HFFc6 (cell line): Measurements from ENCODE around the gene DDX3X. TPM values are rescaled to one million over a fixed set of nuclear protein-coding genes. Genes with fewer than 3 reads are reported as not detected.

Experiments
- DNase-seq: peaks from one replicate; pipeline ENCODE4 v3.0.0-alpha.2; 2018
- H3K27ac Mint-ChIP-seq: 2 replicates; pipeline ENCODE4 v1.8.0; 2020; ENCODE audit warnings: mild to moderate bottlenecking, mixed read lengths
- H3K27me3 Mint-ChIP-seq: 2 replicates; pipeline ENCODE4 v1.8.0; 2021; ENCODE audit warnings: mild to moderate bottlenecking, moderate library complexity, mixed read lengths; ENCODE audit not compliant: insufficient read depth
- H3K36me3 Mint-ChIP-seq: 2 replicates; pipeline ENCODE4 v1.8.0; 2021; ENCODE audit warnings: low read depth, mixed read lengths
- H3K4me1 Mint-ChIP-seq: 2 replicates; pipeline ENCODE4 v1.8.0; 2020; ENCODE audit warnings: low read depth, mixed read lengths
- H3K4me3 Mint-ChIP-seq: 2 replicates; pipeline ENCODE4 v1.8.0; 2020; ENCODE audit warnings: mild to moderate bottlenecking, moderate library complexity, mixed read lengths
- H3K9me3 Mint-ChIP-seq: 2 replicates; pipeline ENCODE4 v1.8.0; 2020; ENCODE audit warnings: mild to moderate bottlenecking, mixed read lengths
- total RNA-seq, 6 experiments: library from RNA; stranded (reverse); fragmentation: NEBNext Ultra II Directional; extraction: Animal tissue kit (Norgen Biotek cat#: 25700); gene quantifications; 2 replicates in 1 of 6; 3 replicates in 5 of 6; pipeline ENCODE4 v1.2.3, GENCODE V29; 2021
- TF ChIP-seq, protein P1 (sequence below): fragments of 200-600 bp; sonication (generic); IDR thresholded peaks from 2 replicates; pipeline ENCODE4 v1.5.0; 2021; ENCODE audit warnings: antibody characterized with exemption, mild to moderate bottlenecking

DDX3X gene
- total RNA-seq, 6 experiments from 2014 or later, result 186 to 228 (median 213) TPM

DNA sequence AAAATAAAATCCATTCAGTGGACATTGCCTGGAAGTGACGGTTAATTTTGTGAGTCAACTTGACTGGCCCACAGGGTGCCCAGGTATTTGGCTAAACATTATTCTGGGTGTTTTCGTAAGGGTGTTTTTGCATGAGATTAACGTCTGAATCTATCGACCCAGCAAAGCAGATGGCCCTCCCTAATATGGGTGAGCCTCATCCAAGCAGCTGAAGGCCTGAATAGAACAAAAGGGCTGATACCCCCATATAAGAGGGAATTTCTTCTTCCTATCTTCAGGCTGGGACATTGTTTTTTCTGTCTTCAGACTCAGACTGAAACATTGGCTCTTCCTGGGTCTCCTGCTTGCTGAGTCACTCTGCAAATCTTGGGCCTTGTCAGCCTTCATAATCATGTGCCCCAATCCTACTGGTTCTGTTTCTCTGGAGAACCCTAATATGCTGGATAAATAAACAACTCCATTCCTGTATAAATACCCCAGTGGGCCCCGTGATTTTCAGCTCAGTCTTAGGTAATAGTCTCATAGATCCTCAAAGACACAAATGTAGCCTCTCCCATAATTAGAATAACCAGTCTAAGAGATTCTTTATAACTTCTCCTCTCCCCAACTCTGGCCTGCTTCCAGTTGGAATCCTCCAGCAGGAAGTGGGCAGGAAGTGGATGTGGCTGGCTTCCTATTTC, 33.1 kb upstream of the DDX3X start:
- Mint-ChIP-seq H3K36me3 (no peaks in the 10 kb centered on the region), H3K9me3 (no peaks in the 10 kb centered on the region), H3K27me3 (peaks cover 2% of the 10 kb centered on the region), H3K27ac (peak overlapping the region; percentile 91), H3K4me1 (peaks cover 47% of the 10 kb centered on the region), H3K4me3 (peak overlapping the region; percentile 59)
- TF ChIP-seq, protein P1, sequence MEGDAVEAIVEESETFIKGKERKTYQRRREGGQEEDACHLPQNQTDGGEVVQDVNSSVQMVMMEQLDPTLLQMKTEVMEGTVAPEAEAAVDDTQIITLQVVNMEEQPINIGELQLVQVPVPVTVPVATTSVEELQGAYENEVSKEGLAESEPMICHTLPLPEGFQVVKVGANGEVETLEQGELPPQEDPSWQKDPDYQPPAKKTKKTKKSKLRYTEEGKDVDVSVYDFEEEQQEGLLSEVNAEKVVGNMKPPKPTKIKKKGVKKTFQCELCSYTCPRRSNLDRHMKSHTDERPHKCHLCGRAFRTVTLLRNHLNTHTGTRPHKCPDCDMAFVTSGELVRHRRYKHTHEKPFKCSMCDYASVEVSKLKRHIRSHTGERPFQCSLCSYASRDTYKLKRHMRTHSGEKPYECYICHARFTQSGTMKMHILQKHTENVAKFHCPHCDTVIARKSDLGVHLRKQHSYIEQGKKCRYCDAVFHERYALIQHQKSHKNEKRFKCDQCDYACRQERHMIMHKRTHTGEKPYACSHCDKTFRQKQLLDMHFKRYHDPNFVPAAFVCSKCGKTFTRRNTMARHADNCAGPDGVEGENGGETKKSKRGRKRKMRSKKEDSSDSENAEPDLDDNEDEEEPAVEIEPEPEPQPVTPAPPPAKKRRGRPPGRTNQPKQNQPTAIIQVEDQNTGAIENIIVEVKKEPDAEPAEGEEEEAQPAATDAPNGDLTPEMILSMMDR, result no peak
- peak; percentile 82 for DNase-seq

DNA sequence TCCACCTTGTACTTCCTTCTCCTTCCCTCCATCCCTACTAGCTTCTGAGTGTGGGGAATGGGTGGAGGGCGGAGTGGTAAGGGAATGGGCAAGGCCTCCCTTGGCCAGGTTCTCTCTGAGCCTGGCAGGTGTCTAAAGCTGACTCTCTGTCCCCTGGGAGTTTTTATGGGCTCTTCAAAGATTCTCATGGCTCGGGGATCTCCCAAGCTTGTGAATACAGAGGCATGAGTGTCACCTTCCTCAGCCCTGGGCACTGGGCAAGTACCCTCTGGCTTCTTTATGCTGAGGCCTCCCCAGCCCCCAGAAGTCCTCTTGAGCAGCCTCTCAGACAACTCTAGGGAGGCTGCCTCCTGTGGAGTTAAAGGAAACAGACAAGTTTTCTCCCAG, 32.5 kb upstream of the DDX3X start:
- H3K4me1 Mint-ChIP-seq, result peaks cover 47% of the 10 kb centered on the region
- TF ChIP-seq, protein P1, result no peak
- H3K27ac Mint-ChIP-seq, result peak overlapping the region; percentile 91
- no peaks in the 10 kb centered on the region for H3K9me3 Mint-ChIP-seq
- no peaks in the 10 kb centered on the region for H3K36me3 Mint-ChIP-seq
- H3K4me3 Mint-ChIP-seq, result no peak overlapping the region; the same call in 1 of the 2 replicates
- no peak for DNase-seq
- peaks cover 2% of the 10 kb centered on the region for H3K27me3 Mint-ChIP-seq

DNA sequence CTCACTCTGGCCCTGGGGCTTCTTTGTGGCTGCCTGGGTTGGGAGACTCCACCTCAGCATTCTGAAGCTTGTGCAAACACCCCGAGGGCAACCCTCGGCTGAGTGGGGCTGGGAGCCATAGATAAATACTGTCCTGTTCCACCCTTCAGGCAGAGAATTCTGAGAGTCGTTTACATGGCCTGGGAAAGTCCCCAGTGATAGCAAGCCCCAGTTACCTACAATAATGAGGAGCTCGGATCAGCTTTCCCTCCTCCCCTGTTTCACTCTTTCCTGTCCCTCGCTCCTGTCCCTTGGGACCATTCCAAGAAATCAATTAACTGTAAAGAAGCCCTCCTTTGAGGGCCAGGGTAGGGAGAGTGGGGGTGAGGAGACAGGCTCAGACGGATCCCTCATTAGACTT, 31.6 kb upstream of the DDX3X start:
- H3K9me3 Mint-ChIP-seq, result no peaks in the 10 kb centered on the region
- peaks cover 2% of the 10 kb centered on the region for H3K27me3 Mint-ChIP-seq
- no peaks in the 10 kb centered on the region for H3K36me3 Mint-ChIP-seq
- H3K4me3 Mint-ChIP-seq, result peak overlapping the region; percentile 44; the same call in 1 of the 2 replicates
- TF ChIP-seq, protein P1, result no peak
- peak overlapping the region; percentile 85 for H3K27ac Mint-ChIP-seq
- H3K4me1 Mint-ChIP-seq, result peaks cover 47% of the 10 kb centered on the region
- no peak for DNase-seq

DNA sequence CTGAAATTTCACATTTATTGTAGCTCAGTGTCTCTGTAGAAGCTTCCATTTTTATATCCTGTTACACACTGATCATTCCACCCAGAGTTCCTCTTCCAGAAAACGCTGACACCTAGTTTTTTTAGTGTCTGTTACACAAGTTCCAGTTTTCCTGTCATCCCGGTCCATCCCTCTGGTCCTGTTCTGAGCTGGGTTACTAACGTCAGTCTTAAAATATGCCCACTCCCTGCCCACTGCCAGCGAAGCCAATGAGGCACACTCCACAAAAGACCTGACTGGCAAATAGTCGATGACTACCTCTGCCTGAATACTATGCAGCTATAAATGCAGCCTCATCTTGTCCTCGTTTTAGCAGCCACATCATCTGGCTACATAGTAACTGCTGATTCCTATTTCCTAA, 30.9 kb upstream of the DDX3X start:
- DNase-seq, result no peak
- Mint-ChIP-seq H3K9me3 (no peaks in the 10 kb centered on the region), H3K4me1 (peaks cover 47% of the 10 kb centered on the region), H3K4me3 (peak overlapping the region; percentile 44; the same call in 1 of the 2 replicates), H3K36me3 (no peaks in the 10 kb centered on the region), H3K27me3 (peaks cover 2% of the 10 kb centered on the region), H3K27ac (peak overlapping the region; percentile 85)
- TF ChIP-seq, protein P1, result no peak

DNA sequence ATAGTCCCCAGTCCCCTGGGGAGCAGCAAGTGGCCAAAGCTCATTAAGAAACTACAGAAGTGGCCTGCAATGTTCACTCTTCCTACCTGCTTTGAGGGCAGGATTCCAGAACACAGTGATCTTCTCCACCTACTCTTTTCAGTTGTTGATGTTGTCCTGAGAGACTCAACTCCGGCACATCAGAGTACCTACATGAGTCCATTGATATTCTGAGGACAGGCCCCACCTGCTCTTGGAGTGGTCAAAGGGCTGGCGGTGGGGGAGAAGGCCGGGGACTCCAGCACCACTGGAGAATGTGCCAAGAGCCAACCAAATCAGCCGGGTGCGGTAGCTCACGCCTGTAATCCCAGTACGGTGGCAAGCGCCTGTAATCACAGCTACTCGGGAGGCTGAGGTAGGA, 29.8 kb upstream of the DDX3X start:
- Mint-ChIP-seq H3K4me3 (no peak overlapping the region), H3K27ac (0 out of 2 replicates have a peak overlapping the region, but pooled peaks have one; percentile 85), H3K27me3 (peaks cover 2% of the 10 kb centered on the region), H3K9me3 (no peaks in the 10 kb centered on the region), H3K4me1 (peaks cover 38% of the 10 kb centered on the region), H3K36me3 (no peaks in the 10 kb centered on the region)
- no peak for DNase-seq
- TF ChIP-seq, protein P1, result no peak
